ENCODE measurements around the gene EIF2S3. TPM values are rescaled to one million over a fixed set of nuclear protein-coding genes. Genes with fewer than 3 reads are reported as not detected.

EIF2S3 gene
- polyA plus RNA-seq, 1 of the 3 experiments (the other 2 are of a cell fraction): 68.4 TPM

- TF ChIP-seq TAF1 (IDR thresholded peaks at IDR 0.05; ENCODE audit: borderline replicate concordance, low read depth, low read length) (no peak), GATA2 (CRISPR knock-in tag; IDR thresholded peaks at IDR 0.05) (no peak), RFX5 (IDR thresholded peaks at IDR 0.05; ENCODE audit: low read length) (no peak), YY1 (IDR thresholded peaks at IDR 0.05; ENCODE audit: low read depth) (no peak)
Measured at GRCh38 chrX:24027985-24028384, 26.8 kb upstream of the EIF2S3 start (continued).

DNA sequence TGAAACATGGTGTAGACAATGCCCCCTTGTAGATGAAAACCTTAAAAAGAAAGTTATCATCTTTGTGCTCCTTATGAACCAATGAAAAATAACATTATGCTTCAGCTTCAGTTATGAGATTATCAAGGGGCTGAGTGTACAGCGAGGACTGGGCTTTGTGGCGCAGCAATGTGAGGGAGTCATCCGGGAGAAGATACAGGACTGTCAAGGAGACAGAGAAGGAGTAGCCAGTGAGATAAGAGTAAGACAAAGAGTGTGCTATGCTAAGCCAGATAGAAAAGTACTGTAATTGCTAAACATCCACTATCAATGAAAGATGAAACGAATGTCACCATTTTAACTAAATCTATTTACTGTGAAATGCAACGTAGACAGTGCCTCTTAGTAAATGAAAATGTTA, 24.2 kb upstream of the EIF2S3 start:
- DNase-seq: no peak
- no peaks in the 10 kb centered on the region for H3K4me1 ChIP-seq (ENCODE audit: control insufficient read depth in 1 of 2, insufficient read depth in 2 of 2, low read depth in 1 of 2, low read length in 1 of 2)
- ChIA-PET CTCF (no interaction called here), POLR2A (no interaction called here)
- H3K36me3 ChIP-seq (replicated peaks in 1 of 2; ENCODE audit: control insufficient read depth in 1 of 2, insufficient read depth in 2 of 2, low read length in 1 of 2): no peaks in the 10 kb centered on the region
- H3K9me2 ChIP-seq: no peaks in the 10 kb centered on the region
- no peaks in the 10 kb centered on the region for H3K79me2 ChIP-seq (ENCODE audit: insufficient read depth)
- H3F3A ChIP-seq (replicated peaks; ENCODE audit: insufficient read depth): no peaks in the 10 kb centered on the region
- H3K9me3 ChIP-seq: no peaks in the 10 kb centered on the region
- no peak overlapping the region for H2AFZ ChIP-seq (ENCODE audit: low read depth)
- no peak overlapping the region for H3K4me2 ChIP-seq
- TF ChIP-seq JUND (IDR thresholded peaks at IDR 0.05): no peak
- no peak for TF ChIP-seq SIN3A (IDR thresholded peaks at IDR 0.05; ENCODE audit: borderline replicate concordance, low read depth, low read length)
- no peak for TF ChIP-seq NRF1 (IDR thresholded peaks at IDR 0.05; ENCODE audit: low read depth, low read length)
- TF ChIP-seq FOXJ3 (CRISPR knock-in tag; IDR thresholded peaks at IDR 0.05): no peak
- no peak for TF ChIP-seq RXRA (IDR thresholded peaks at IDR 0.05; ENCODE audit: borderline replicate concordance, low read depth)
- no peak for TF ChIP-seq GATA2 (CRISPR knock-in tag; IDR thresholded peaks at IDR 0.05)
- TF ChIP-seq CHD2 (IDR thresholded peaks at IDR 0.05; ENCODE audit: low read length, partially characterized antibody): no peak
- no peak for TF ChIP-seq CTCF (IDR thresholded peaks at IDR 0.05)
- TF ChIP-seq, protein P1, sequence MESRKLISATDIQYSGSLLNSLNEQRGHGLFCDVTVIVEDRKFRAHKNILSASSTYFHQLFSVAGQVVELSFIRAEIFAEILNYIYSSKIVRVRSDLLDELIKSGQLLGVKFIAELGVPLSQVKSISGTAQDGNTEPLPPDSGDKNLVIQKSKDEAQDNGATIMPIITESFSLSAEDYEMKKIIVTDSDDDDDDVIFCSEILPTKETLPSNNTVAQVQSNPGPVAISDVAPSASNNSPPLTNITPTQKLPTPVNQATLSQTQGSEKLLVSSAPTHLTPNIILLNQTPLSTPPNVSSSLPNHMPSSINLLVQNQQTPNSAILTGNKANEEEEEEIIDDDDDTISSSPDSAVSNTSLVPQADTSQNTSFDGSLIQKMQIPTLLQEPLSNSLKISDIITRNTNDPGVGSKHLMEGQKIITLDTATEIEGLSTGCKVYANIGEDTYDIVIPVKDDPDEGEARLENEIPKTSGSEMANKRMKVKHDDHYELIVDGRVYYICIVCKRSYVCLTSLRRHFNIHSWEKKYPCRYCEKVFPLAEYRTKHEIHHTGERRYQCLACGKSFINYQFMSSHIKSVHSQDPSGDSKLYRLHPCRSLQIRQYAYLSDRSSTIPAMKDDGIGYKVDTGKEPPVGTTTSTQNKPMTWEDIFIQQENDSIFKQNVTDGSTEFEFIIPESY (IDR thresholded peaks at IDR 0.05; ENCODE audit: borderline replicate concordance, low read depth): no peak
- TF ChIP-seq TAF1 (IDR thresholded peaks at IDR 0.05; ENCODE audit: borderline replicate concordance, low read depth, low read length): no peak
- no peak for TF ChIP-seq YY1 (IDR thresholded peaks at IDR 0.05; ENCODE audit: low read depth)
- no peak for TF ChIP-seq SMC3 (IDR thresholded peaks at IDR 0.05; ENCODE audit: low read depth, low read length)
- TF ChIP-seq ELF1 (IDR thresholded peaks at IDR 0.05): no peak
- TF ChIP-seq NFIC (IDR thresholded peaks at IDR 0.05; ENCODE audit: borderline replicate concordance): no peak
- no peak for TF ChIP-seq RAD21 (IDR thresholded peaks at IDR 0.05; ENCODE audit: low read length)
- TF ChIP-seq MAX (IDR thresholded peaks at IDR 0.05; ENCODE audit: low read depth): no peak
- TF ChIP-seq GABPA (IDR thresholded peaks at IDR 0.05; ENCODE audit: low read depth): no peak
- no peak for TF ChIP-seq RCOR1 (IDR thresholded peaks at IDR 0.05; ENCODE audit: low read length)
- TF ChIP-seq IRF3 (IDR thresholded peaks at IDR 0.05; ENCODE audit: low read depth, low read length): no peak
- no peak for TF ChIP-seq TCF12 (IDR thresholded peaks at IDR 0.05)
- H3K27ac ChIP-seq (ENCODE audit: low read depth in 2 of 2, low read length in 1 of 2): no peak overlapping the region
- H4K20me1 ChIP-seq (ENCODE audit: insufficient read depth): no peaks in the 10 kb centered on the region
- no peak overlapping the region for H3K9ac ChIP-seq
- no peak overlapping the region for H3K4me3 ChIP-seq (ENCODE audit: low read depth in 2 of 2, low read length in 1 of 2)
- no peaks in the 10 kb centered on the region; the same call in 1 of the 2 replicates for H3K27me3 ChIP-seq (ENCODE audit: insufficient read depth)
- WGBS (ENCODE audit: low lambda C conversion rate): 53% methylated on average over 5 of the region's 5 CpGs
